Measurements from ENCODE around the gene TYMP.

The TYMP gene

DNA sequence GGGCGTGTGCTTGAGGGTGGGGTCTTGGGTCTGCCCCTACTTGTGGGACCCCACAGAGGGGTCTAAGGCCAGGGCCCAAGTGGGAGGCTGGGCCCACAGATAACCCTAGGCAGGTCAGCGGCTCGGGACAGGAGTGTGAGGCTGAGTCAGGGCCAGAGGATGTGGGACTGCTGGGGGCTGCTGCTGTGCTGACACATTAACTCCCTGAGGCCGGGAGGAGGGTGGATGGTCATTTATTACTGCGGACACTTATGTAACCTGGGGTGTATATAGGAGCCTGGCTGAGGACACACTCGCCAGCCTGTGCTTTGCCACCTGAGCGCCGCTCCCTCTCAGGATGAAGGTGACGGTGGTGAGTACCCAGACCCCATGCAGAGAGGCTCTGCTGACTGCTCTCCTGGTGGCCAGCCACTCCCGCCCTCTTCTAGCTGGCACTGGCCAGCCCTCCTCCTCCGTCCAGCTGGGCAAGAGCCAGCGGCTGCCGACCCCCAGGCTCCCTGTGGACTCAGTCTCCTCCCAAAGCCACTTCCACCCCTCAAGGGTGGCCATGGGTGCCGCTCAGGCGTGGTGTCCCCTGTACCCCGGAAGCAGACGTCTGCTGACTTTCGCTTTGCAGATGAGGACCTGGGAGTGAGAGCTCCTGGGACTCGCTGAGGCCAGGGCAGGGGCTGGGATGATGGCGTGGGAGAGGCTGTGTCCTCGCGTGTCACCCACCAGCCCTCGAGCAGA, 43.1 kb downstream of the TYMP start, which contains the start of gene MIOX:
Gene MIOX (plus strand): TSS at position 299 of the 729 bp plus-strand sequence. CDS start 39 bp downstream, at position 338.
- H3K36me3 ChIP-seq (ENCODE audit: control insufficient read depth in 5 of 5, insufficient read depth in 5 of 5, low read length in 5 of 5), result no peaks in the 10 kb centered on the region
- H3K9me3 ChIP-seq (ENCODE audit: control insufficient read depth in 5 of 5, low read length in 5 of 5), result no peaks in the 10 kb centered on the region
- H3K4me3 ChIP-seq (ENCODE audit: low read depth in 1 of 5, low read length in 5 of 5), result no peak within 1 kb of the TSS
- H3K9ac ChIP-seq (ENCODE audit: low read length in 5 of 5), result no peak within 1 kb of the TSS
- peaks cover 30 to 55% (median 33%) of the 10 kb centered on the region in 5 donors for H3K27me3 ChIP-seq (ENCODE audit: control insufficient read depth in 5 of 5, insufficient read depth in 4 of 5, low read length in 5 of 5)
- peaks cover 0 to 7% (median 5%) of the 10 kb centered on the region in 5 donors for H3K4me1 ChIP-seq (ENCODE audit: control insufficient read depth in 5 of 5, insufficient read depth in 5 of 5, low read length in 5 of 5)
- H3K27ac ChIP-seq (ENCODE audit: low read depth, low read length), result no peak within 1 kb of the TSS

DNA sequence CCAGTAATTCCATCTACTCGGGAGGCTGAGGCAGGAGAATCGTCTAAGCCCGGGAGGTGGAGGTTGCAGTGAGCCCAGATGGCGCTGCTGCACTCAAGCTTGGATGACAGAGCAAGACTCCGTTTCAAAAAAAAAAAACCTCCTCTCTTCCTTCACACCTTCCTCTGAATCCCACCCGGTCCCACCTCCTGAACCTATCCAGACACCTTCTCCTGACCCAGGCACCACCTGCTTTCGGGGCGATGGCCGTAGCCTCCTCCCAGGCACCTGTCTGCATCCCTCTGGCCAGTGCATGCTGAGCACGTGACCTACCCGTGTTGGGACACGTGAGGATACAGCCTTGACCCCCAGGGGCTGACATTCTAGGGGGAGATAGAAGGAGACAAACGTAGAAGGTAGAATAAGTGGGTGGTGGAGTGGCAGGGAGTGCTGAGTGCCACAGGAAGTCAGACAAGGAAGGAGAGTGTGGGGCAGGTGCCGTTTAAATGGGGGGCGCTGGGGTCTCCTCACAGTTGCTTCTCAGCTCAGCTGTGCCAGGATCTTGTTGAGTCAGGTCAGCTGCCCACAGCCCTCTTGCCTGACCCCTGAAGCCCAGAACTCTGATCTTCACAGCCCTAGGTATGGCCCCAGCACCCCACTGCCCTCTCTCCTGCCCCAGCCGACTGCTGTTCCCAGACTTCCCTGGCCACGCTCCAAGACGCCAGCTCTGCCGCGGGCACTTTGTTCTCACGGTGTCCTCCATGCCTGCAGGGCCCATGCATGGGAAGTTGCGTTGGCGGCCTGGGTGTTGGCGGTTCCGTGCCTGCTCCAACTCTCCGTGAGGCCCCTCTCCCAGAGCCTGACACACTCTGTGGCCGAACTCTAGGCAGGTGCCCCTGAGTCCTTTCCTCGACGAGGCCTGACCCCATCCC, 44.3 kb downstream of the TYMP start:
- H3K27ac ChIP-seq (ENCODE audit: low read depth, low read length), result no peak overlapping the region
- H3K4me3 ChIP-seq (ENCODE audit: low read depth in 1 of 5, low read length in 5 of 5), result no peak overlapping the region
- H3K36me3 ChIP-seq (ENCODE audit: control insufficient read depth in 5 of 5, insufficient read depth in 5 of 5, low read length in 5 of 5), result no peaks in the 10 kb centered on the region
- peaks cover 32 to 62% (median 39%) of the 10 kb centered on the region in 5 donors for H3K27me3 ChIP-seq (ENCODE audit: control insufficient read depth in 5 of 5, insufficient read depth in 4 of 5, low read length in 5 of 5)
- peaks cover 0 to 14% (median 8%) of the 10 kb centered on the region in 5 donors for H3K4me1 ChIP-seq (ENCODE audit: control insufficient read depth in 5 of 5, insufficient read depth in 5 of 5, low read length in 5 of 5)
- H3K9ac ChIP-seq (ENCODE audit: low read length in 5 of 5), result no peak overlapping the region
- no peaks in the 10 kb centered on the region for H3K9me3 ChIP-seq (ENCODE audit: control insufficient read depth in 5 of 5, low read length in 5 of 5)

DNA sequence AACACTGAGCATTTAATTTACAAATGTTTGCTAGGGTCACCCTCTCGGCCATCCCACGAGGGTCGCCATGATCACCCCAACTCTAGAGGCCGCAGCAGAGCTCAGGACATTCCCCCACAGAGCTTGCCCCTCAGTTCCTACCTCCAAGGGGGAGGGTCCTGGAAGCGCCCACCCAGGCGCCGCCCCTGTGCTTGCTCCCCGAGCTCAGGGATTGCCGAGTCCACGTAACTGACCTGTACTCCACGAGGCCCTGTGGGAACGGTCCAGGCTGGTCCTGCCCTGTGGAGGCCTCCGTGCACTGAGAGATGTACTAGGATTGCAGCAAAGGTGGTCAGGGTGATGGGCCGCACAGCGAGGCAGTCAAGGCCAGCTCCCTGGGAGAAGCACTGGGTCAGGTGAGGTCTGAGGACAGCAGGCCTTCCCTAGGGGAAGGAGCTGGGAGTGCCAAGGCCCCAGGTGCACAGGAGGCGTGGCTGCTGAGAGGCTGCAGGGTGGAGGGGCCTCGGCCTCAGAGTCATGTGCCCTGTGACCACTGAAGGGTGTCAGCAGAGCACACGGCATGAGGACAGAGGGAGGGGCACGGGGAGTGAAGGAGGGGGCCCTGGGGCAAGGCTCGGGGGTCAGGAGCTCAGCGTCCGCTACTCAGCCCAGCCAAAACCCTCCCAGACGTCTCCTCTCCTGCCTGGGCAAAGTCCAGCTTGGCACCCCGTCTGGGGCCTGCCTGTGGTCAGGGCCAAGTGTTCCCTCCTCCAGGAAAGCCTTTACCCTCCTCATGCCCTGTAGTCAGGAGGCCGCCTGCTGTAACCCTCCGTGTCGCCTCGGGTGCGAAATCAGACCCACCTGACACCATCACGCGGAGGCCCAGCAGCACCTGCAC, 45.6 kb downstream of the TYMP start:
- no peaks in the 10 kb centered on the region for H3K36me3 ChIP-seq (ENCODE audit: control insufficient read depth in 5 of 5, insufficient read depth in 5 of 5, low read length in 5 of 5)
- peaks cover 0 to 14% (median 8%) of the 10 kb centered on the region in 5 donors for H3K4me1 ChIP-seq (ENCODE audit: control insufficient read depth in 5 of 5, insufficient read depth in 5 of 5, low read length in 5 of 5)
- H3K9ac ChIP-seq (ENCODE audit: low read length in 5 of 5), result no peak overlapping the region
- peaks cover 36 to 70% (median 44%) of the 10 kb centered on the region in 5 donors for H3K27me3 ChIP-seq (ENCODE audit: control insufficient read depth in 5 of 5, insufficient read depth in 4 of 5, low read length in 5 of 5)
- H3K4me3 ChIP-seq (ENCODE audit: low read depth in 1 of 5, low read length in 5 of 5), result no peak overlapping the region
- H3K9me3 ChIP-seq (ENCODE audit: control insufficient read depth in 5 of 5, low read length in 5 of 5), result no peaks in the 10 kb centered on the region
- H3K27ac ChIP-seq (ENCODE audit: low read depth, low read length), result no peak overlapping the region

DNA sequence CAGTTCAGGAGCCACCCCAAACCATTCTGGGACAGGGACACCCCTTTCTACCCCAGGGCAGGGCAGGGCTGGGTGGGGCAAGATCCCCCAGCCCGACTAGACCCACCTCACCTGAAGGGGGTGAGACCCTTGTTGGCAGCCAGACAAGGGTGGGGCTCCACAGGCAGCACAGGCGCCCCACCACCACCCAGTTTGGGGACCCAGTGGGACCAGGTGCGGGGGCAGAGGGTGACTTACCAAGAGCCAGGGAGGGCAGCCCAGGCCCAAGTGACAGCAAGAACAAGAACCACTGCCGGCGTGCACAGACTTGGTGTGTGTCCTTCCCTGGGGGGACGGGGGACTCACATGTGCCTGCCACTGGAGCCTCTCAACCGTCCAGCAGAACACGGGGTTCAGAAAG, 46.3 kb downstream of the TYMP start:
- H3K4me3 ChIP-seq (ENCODE audit: low read depth in 1 of 5, low read length in 5 of 5), result no peak overlapping the region
- H3K27me3 ChIP-seq (ENCODE audit: control insufficient read depth in 5 of 5, insufficient read depth in 4 of 5, low read length in 5 of 5), result peaks cover 36 to 70% (median 44%) of the 10 kb centered on the region in 5 donors
- H3K36me3 ChIP-seq (ENCODE audit: control insufficient read depth in 5 of 5, insufficient read depth in 5 of 5, low read length in 5 of 5), result no peaks in the 10 kb centered on the region
- H3K27ac ChIP-seq (ENCODE audit: low read depth, low read length), result no peak overlapping the region
- H3K4me1 ChIP-seq (ENCODE audit: control insufficient read depth in 5 of 5, insufficient read depth in 5 of 5, low read length in 5 of 5), result peaks cover 0 to 14% (median 8%) of the 10 kb centered on the region in 5 donors
- no peak overlapping the region for H3K9ac ChIP-seq (ENCODE audit: low read length in 5 of 5)
- no peaks in the 10 kb centered on the region for H3K9me3 ChIP-seq (ENCODE audit: control insufficient read depth in 5 of 5, low read length in 5 of 5)

DNA sequence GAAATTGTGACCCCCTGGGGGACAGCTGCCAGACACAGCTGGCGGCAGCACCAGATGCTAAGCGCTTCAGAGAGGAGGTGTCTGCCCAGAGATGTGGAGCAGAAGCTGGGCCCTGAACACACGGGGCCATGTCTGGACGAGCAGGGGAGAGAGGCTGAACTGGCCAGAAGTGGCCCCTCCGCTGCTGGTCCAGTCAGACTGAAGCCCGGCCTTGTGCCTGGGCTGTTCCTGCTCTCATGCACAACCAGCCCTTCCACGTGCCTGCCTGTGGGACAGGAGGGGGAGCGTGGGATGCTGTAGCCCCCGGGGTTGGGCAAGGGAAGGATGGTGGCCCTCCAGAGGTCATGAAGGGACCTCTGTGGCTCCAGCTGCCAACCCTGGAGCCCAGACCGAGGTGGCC, 46.7 kb downstream of the TYMP start:
- no peak overlapping the region for H3K9ac ChIP-seq (ENCODE audit: low read length in 5 of 5)
- H3K4me3 ChIP-seq (ENCODE audit: low read depth in 1 of 5, low read length in 5 of 5), result no peak overlapping the region
- peaks cover 36 to 70% (median 44%) of the 10 kb centered on the region in 5 donors for H3K27me3 ChIP-seq (ENCODE audit: control insufficient read depth in 5 of 5, insufficient read depth in 4 of 5, low read length in 5 of 5)
- no peaks in the 10 kb centered on the region for H3K9me3 ChIP-seq (ENCODE audit: control insufficient read depth in 5 of 5, low read length in 5 of 5)
- peaks cover 0 to 14% (median 8%) of the 10 kb centered on the region in 5 donors for H3K4me1 ChIP-seq (ENCODE audit: control insufficient read depth in 5 of 5, insufficient read depth in 5 of 5, low read length in 5 of 5)
- no peaks in the 10 kb centered on the region for H3K36me3 ChIP-seq (ENCODE audit: control insufficient read depth in 5 of 5, insufficient read depth in 5 of 5, low read length in 5 of 5)
- no peak overlapping the region for H3K27ac ChIP-seq (ENCODE audit: low read depth, low read length)

DNA sequence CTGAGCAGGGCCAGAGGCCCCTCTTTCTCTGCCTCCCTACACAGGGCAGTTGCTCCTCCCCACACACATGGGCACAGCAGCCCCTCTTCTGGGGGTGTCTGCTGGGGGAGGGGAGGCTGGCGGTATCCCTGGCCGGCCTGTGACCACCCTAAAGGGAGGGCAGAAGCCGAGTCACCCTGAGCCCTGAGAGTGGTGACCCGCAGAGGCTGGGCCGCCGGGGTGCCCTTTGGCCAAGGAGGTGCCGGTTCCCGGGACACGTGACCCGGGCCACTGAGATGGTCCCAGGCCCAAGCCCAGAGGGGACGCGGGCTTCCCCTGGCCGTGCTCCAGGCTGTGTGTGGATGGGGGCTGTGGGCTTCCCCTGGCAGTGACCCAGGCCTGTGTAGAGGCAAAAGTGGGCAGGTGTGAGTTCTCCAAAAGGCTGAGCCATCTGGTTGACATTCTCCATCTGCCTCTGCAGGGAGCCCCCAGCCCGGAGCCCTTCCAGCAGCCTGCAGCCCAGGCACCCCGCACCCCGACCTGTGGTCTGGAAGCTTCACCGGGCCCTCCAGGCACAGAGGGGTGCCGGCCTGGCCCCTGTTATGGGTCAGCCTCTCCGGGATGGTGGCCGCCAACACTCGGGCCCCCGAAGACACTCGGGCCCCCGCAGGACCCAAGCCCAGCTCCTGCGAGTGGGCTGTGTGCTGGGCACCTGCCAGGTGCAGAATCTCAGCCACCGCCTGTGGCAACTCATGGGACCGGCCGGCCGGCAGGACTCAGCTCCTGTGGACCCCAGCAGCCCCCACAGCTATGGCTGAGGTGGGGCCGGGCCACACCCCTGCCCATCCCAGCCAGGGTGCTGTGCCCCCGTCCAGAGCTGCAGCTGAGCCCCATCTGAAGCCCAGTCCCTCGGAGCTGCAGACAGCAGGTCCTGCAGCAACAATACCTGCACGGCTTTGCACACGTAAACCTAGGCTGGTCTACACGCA, 47.4 kb downstream of the TYMP start:
- peaks cover 30 to 64% (median 38%) of the 10 kb centered on the region in 5 donors for H3K27me3 ChIP-seq (ENCODE audit: control insufficient read depth in 5 of 5, insufficient read depth in 4 of 5, low read length in 5 of 5)
- peaks cover 0 to 14% (median 8%) of the 10 kb centered on the region in 5 donors for H3K4me1 ChIP-seq (ENCODE audit: control insufficient read depth in 5 of 5, insufficient read depth in 5 of 5, low read length in 5 of 5)
- H3K9me3 ChIP-seq (ENCODE audit: control insufficient read depth in 5 of 5, low read length in 5 of 5), result no peaks in the 10 kb centered on the region
- peak overlapping the region in 3 of 5 donors; percentile 40 to 58 (median 42) for H3K4me3 ChIP-seq (ENCODE audit: low read depth in 1 of 5, low read length in 5 of 5)
- H3K27ac ChIP-seq (ENCODE audit: low read depth, low read length), result no peak overlapping the region
- no peaks in the 10 kb centered on the region for H3K36me3 ChIP-seq (ENCODE audit: control insufficient read depth in 5 of 5, insufficient read depth in 5 of 5, low read length in 5 of 5)
- no peak overlapping the region for H3K9ac ChIP-seq (ENCODE audit: low read length in 5 of 5)

DNA sequence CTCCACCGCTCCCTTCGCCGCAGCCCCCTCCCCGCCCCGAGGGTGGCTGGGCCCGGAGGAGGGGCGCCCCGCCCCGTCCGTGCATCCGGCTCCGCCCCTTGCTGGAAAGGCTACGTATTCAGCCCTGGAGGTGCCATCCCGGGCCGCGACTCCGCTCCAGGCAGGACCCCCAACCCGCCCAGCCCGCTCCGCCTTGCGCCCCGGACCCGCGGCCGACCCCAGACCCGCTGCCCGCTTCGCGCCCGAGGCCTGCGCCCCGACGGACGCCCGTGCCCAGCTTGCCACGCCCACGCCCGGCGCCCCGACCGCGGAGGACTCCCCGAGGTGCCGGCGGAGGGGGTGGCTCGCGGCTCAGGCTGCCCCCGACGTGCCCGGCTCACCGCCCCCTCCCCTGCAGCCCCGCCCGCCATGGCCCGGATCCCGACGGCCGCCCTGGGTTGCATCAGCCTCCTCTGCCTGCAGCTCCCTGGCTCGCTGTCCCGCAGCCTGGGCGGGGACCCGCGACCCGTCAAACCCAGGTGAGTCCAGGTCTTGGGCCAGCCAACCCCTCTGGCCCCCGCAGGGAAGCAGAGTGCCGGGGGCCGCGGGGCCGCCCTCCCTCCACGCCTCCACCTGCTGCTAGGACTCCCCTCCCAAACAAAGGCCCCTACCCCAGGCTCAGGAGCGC, 48.2 kb downstream of the TYMP start, which contains the start of gene ADM2:
Gene ADM2 (plus strand): TSS at position 104 of the 667 bp plus-strand sequence. CDS start 305 bp downstream, at position 409.
- no peaks in the 10 kb centered on the region for H3K9me3 ChIP-seq (ENCODE audit: control insufficient read depth in 5 of 5, low read length in 5 of 5)
- peak within 1 kb of the TSS in 3 of 5 donors; percentile 40 to 58 (median 42) for H3K4me3 ChIP-seq (ENCODE audit: low read depth in 1 of 5, low read length in 5 of 5)
- peaks cover 0 to 14% (median 8%) of the 10 kb centered on the region in 5 donors for H3K4me1 ChIP-seq (ENCODE audit: control insufficient read depth in 5 of 5, insufficient read depth in 5 of 5, low read length in 5 of 5)
- H3K27me3 ChIP-seq (ENCODE audit: control insufficient read depth in 5 of 5, insufficient read depth in 4 of 5, low read length in 5 of 5), result peaks cover 28 to 56% (median 35%) of the 10 kb centered on the region in 5 donors
- no peak within 1 kb of the TSS for H3K9ac ChIP-seq (ENCODE audit: low read length in 5 of 5)
- no peaks in the 10 kb centered on the region for H3K36me3 ChIP-seq (ENCODE audit: control insufficient read depth in 5 of 5, insufficient read depth in 5 of 5, low read length in 5 of 5)
- H3K27ac ChIP-seq (ENCODE audit: low read depth, low read length), result no peak within 1 kb of the TSS

DNA sequence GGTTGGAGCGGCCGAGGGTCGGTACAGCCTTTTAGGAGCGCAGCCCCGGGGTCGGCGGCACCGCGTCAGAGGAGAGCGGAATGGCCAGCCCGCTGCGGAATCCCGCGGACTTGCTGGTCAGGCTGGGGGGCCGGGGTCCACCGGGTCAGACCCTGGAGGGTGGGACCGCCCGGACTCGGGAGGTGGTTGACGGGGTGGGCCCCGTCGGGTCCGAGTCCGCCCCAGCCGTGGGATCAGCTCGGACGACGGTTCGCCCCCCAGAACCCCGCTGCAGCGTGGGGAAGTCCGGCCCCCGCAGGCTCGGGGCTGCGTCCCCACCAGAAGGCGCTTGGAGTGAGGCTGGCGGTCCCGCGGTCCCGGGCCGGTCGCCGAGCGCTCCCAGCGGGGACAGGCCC, 48.8 kb downstream of the TYMP start:
- peak overlapping the region in 3 of 5 donors; percentile 40 to 58 (median 42) for H3K4me3 ChIP-seq (ENCODE audit: low read depth in 1 of 5, low read length in 5 of 5)
- no peaks in the 10 kb centered on the region for H3K9me3 ChIP-seq (ENCODE audit: control insufficient read depth in 5 of 5, low read length in 5 of 5)
- no peaks in the 10 kb centered on the region for H3K36me3 ChIP-seq (ENCODE audit: control insufficient read depth in 5 of 5, insufficient read depth in 5 of 5, low read length in 5 of 5)
- no peak overlapping the region for H3K27ac ChIP-seq (ENCODE audit: low read depth, low read length)
- no peak overlapping the region for H3K9ac ChIP-seq (ENCODE audit: low read length in 5 of 5)
- H3K4me1 ChIP-seq (ENCODE audit: control insufficient read depth in 5 of 5, insufficient read depth in 5 of 5, low read length in 5 of 5), result peaks cover 0 to 14% (median 8%) of the 10 kb centered on the region in 5 donors
- H3K27me3 ChIP-seq (ENCODE audit: control insufficient read depth in 5 of 5, insufficient read depth in 4 of 5, low read length in 5 of 5), result peaks cover 25 to 51% (median 35%) of the 10 kb centered on the region in 5 donors
